Occipital lobe (tissue), 2 donors: Measurements from ENCODE around the gene GP1BA. TPM values are rescaled to one million over a fixed set of nuclear protein-coding genes. Genes with fewer than 3 reads are reported as not detected.
A peak's percentile ranks its signal among the peaks of the same experiment; 100 is the strongest.
"Not testable (repeated sequence)": the region's sequence is repeated elsewhere in the genome, so short reads cannot be mapped to it uniquely, and the experiment has no call there.

Experiments used
- DNase-seq: peaks from one replicate; lab custom pipeline; 2025; lab: John Stamatoyannopoulos, UW
- total RNA-seq: library from RNA; depleted of rRNA; stranded (reverse); fragments of >200 nt; gene quantifications from one replicate; pipeline ENCODE4 v1.2.3, GENCODE V29; 2014

The GP1BA gene
- total RNA-seq, 1 donor from 2014 or later = not detected

DNA sequence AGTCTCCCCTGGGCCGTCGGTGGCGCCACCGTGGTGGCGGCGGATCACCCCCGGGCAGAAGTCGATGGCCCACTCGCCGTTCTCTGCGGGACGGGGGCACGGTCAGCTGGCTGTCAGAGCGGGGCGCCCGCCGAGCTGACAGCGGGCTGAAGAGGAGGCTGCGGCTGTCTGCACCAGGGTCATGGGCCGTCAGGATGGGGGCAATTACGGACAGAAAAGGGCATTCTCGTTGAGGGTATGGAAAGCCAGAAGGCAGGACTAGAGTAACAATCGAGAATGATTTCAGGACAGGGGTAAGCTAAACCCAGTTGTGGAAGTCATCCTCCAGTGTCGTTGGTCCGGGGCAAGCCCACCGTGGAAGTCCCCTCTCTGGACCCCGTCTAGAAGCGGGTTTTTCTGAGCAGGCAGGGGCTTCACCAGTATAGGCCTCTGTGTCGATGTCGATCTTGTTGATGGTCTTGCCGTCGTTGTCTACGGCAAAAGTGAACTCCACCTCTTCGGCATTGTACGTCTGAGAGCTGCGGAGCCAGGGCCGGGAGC, 30.9 kb upstream of the GP1BA start:
- no peak for DNase-seq

DNA sequence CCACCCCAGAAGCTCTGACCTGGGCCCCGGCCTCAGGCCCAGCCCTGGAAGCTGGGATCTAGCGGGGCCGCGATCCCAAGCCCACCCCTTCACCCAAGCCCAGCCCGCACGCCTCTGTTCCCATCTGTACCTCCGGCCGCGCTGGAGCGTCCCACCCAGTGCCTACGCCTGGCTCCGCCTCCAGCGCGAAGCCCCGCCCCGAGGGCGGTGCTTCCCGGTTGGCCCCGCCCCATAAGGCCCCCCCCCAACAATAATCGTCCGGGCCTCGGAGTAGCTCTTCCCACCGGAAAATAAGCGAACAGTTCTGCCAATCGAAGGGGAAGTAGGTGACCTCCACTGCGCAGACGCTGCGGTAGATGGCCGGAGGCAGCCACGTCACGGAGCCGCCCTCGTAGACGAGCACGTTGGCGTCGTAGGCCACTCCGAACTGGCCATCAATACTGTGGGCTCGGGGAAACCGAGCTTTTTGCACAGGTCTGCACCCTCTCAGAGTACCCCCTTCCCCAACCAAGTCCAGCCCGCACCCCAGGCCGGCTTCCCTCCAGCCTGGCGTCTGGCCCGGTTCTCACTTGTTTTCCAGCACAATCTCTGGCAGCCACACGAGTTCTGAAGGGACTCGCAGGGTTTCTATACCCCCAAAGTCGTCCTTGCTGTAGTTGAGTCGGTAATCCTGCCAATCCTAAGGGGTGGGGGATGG, 30.3 kb upstream of the GP1BA start:
- no peak for DNase-seq

DNA sequence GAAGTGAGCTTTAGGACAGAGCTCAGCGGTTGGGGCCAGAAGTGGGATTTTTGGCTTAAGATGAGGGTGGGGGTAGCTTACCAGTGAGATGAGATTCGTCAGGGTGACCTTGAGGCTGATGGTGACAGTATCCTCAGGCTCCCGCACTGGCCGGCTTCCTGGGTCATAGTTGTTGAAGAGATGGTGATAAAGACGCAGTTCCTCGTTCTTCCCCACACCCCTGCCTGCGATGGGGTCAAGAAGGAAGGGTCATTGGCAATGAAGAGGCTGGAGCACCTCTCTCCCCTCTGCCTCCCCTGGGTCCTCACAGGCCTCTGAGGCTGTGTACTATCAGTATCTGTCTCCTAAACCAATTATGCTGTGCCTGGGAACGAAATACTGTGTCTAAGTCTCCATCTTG, 29.5 kb upstream of the GP1BA start:
- no peak for DNase-seq

DNA sequence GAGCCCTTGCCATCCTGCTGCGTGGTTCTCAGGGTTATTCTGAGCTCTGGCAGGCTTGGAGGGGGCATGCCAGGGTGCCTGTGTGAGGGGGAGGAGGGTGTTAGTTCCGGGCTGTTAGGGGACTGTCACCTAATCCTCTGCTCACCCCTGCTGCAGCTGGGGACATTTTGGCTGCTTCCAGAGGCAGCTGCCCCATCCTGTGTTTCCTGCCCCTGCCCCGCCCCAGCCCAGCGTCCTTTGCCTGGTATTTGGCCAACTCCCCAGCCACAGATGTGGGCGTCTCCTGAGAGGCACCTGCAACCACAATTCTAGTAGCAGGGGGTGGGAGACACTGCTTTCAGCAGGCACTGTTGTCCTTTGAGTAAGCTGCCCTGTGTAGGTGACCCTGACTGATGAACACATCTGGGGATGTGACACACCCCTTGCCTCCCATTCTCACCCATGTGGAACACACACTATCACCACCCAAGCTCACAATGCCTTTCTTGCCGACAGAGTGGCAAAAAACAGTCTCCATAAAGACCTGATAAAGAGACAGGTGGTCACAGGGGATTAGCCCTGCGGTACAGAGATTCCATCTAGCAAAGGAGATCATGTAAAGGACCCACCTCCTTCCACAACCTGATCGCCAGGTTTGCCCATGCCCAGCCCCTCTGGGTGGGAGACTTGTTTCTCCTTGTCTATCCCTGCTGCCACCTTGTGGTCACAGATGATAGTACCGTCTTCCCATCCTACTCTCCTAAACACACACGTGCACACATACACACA, 28.8 kb upstream of the GP1BA start, which contains the start of gene CHRNE:
CHRNE (minus strand) TSS at position 48 of the 768 bp plus-strand sequence; CDS start at position 13, 35 bp downstream.
- DNase-seq = peak; percentile 17

DNA sequence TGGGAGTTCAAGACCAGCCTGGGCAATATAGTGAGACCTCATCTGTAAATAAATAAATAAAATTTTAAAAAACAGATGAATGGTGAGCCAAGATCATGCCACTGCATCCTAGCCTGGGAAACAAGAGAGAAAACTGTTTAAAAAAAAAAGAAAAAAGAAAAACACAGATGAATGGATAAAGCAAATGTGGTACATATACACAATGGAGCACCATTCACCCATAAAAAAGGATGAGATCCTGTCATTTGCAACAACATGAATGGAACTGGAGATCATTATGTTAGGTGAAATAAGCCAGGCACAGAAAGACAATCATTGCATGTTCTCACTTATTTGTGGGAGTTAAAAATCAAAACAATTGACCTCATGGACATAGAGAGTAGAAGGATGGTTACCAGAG, 25.4 kb upstream of the GP1BA start:
- not testable (repeated sequence) for DNase-seq

DNA sequence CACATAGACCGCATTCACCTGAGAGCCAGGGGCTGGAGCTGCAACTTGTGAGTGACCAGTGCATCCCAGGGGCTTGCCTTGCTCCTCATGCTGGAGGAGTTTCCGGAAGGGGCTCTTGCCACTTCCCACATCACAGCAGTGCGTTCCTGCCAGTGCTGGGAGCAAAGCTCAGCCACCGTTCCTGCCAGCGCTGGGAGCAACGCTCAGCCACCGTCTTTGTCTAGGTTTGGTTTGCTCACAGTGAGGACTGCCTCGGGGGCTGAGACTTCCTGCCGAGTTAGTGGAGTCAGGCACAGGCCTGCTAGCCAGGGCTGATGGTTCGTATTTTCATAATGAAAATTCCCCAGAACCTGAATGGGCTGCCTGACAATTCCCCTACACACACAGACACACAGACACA, 23.8 kb upstream of the GP1BA start:
- DNase-seq = no peak

DNA sequence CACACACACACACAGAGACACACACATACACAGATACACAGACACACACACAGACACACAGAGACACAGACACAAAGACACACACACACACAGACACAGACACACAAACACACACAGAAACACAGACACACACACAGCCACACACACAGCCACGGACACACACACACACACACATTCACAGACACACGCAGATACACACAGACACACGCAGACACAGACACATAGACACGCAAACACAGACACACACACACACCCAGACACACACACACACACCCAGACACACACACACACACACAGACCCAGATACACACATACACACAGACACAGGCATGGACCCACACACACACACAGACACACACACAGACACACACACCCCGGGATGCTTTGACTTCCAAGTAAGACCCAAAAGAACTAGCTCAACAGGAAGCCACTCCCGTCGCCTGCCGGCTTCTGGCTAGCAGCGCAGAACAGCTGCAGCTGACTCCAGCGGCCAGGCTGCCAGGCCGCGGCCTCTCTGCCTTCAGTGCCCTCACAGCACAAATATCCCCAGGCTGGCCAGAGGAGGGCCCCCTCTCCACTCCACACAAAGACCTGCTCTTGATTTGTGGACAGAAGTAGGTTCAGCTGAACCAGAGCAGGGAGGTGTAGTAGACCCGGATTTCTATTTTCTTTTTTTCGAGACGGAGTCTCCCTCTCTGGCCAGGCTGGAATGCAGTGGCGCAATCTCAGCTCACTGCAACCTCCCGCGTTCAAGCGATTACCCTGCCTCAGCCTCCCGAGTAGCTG, 23.2 kb upstream of the GP1BA start:
- peak; percentile 79 for DNase-seq

DNA sequence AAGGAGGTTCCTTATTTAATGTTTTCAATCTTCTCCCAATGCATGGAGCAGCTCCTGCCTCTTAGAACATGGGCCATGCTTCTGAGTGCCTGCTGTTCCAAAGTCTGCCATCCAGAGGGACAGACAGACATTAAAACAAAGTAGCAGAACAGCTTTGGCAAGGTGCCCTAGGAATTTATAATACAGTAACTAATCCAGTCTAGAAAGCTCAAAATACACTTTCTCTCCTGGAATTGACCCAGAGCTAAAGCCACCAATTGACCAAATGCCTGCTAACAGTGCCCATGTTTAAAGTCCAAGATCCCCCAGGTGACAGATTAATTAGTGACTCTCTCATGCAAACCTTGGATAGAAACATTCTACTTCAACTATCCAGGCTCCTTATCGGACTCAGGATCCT, 18.1 kb upstream of the GP1BA start:
- no peak for DNase-seq

DNA sequence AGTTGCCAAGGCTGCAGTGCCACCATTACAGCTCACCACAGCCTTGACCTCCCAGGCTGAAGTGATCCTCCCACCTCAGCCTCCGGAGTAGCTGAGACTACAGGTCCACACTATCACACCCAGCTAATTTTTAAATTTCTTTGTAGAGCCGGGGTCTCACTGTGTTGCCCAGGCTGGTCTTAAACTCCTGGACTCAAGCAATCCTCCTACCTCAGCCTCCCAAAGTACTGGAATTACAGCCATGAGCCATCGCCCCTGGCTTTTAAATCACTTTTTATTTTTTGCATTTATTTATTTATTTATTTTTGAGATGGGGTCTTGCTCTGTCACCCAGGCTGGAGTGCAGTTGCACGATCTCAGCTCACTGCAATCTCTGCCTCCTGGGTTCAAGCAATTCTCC, 17.5 kb upstream of the GP1BA start:
- not testable (repeated sequence) for DNase-seq

DNA sequence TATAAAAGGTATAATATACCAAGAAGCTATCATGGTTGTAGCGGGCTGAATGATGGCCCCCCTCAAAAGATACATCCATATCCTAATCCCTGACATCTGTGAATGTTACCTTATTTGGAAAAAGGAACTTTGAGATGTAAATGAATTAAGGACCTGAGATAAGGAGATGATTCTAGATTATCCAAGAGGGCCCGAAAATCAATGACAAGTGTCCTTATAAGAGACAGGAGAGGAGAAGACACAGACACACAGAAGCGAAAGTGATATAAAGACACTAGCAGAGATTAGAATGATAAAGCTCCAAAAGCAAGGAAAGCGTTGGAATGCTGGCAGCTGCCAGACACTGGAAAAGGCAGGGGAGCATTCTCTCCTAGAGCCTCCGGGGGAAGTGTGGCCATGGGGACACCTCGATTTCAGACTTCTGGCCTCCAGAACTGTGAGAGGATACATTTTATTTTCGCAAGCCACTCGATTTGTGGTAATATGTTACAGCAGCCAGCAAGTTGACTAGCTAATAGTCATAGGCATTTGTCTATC, 12.5 kb upstream of the GP1BA start:
- no peak for DNase-seq

DNA sequence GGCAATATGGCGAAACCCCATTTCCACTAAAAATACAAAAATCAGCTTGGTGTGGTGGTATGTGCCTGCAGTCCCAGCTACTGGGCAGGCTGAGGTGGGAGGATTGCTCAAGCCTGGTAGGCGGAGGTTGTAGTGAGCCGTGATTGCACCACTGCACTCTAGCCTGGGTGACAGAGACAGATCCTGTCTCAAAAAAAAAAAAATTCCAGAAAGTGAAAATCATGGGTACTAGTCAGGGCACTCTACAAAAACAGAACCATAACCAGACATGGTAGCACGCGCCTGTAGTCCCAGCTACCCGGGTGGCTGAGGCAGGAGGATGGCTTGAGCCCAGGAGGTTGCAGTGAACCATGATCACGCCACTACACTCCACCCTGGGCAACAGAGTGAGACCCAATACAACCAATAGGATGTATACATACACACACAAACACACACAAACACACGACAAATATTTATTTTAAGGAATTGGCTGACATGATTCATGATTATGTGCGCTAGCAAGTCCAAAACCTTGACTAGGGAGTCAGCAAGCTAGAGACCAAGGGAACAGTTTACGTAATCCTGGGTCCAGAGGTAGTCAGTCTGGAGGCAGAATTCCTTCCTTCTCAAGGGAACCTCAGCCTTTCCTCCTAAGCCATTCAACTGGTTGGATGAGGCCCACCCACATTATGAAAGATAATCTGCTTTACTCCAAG, 11.6 kb upstream of the GP1BA start:
- no peak for DNase-seq

DNA sequence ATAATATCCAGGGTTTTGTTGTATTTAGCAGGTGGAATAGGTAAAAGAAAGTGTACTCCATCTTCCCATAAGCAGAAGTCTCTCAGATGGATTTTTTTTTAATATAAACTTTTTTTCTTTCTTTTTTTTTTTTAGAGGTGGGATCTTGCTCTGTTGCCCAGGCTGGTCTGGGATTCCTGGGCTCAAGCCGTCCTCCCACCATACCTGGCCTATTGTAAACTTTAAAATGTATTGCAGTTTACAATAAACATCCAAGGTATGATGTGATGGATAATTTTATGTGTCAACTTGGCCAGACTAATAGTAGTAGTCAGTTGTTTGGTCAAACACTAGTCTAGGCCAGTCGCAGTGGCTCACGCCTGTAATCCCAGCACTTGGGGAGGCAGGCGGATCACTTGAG, 10.8 kb upstream of the GP1BA start:
- no peak for DNase-seq

DNA sequence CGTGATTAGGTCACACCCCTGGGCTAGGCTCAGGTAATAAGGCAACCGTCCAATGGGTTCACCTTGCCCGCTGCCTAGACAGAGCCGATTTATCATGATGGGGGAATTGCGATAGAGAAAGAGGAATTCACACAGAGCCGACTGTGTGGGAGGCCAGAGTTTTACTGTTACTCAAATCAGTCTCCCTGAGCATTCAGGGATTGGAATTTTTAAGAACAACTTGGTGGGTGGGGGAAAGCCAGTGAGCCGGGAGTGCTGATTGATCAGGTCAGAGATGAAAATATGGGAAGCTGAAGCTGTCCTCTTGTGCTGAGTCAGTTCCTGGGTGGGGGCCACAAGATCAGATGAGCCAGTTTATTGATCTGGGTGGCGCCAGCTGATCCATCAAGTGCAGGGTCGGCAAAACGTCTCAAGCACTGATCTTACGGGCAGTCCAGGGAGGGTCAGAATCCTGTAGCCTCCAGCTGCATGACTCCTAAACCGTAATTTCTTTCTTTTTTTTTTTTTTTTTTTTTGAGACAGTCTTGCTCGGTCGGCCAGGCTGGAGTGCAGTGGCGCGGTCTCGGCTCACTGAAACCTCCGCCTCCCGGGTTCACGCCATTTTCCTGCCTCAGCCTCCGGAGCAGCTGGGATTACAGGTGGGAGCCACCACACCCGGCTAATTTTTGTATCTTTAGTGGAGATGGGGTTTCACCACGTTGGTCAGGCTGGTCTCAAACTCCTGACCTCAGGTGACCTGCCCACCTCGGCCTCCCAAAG, 5.3 kb upstream of the GP1BA start:
- DNase-seq = not testable (repeated sequence)

DNA sequence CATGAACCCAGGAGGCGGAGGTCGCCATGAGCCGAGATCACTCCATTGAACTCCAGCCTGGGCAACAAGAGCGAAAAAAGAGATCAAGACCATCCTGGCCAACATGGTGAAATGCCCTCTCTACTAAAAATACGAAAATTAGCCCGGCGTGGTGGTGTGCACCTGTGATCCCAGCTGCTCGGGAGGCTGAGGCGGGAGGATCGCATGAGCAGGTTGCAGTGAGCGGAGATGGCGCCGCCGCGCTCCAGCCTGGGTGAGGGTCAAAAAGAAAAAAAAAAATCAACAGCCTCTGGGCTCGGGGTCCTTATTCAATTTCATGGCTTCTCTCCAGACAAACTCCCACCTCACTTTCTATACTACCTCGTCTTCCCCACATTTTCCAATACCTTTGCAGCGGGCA, 3.2 kb upstream of the GP1BA start:
- DNase-seq = no peak

DNA sequence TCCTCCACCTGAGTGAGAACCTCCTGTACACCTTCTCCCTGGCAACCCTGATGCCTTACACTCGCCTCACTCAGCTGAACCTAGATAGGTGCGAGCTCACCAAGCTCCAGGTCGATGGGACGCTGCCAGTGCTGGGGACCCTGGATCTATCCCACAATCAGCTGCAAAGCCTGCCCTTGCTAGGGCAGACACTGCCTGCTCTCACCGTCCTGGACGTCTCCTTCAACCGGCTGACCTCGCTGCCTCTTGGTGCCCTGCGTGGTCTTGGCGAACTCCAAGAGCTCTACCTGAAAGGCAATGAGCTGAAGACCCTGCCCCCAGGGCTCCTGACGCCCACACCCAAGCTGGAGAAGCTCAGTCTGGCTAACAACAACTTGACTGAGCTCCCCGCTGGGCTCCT, 679 bp downstream of the GP1BA start:
- no peak for DNase-seq

DNA sequence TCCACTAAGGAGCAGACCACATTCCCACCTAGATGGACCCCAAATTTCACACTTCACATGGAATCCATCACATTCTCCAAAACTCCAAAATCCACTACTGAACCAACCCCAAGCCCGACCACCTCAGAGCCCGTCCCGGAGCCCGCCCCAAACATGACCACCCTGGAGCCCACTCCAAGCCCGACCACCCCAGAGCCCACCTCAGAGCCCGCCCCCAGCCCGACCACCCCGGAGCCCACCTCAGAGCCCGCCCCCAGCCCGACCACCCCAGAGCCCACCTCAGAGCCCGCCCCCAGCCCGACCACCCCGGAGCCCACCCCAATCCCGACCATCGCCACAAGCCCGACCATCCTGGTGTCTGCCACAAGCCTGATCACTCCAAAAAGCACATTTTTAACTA, 1.6 kb downstream of the GP1BA start:
- no peak for DNase-seq

DNA sequence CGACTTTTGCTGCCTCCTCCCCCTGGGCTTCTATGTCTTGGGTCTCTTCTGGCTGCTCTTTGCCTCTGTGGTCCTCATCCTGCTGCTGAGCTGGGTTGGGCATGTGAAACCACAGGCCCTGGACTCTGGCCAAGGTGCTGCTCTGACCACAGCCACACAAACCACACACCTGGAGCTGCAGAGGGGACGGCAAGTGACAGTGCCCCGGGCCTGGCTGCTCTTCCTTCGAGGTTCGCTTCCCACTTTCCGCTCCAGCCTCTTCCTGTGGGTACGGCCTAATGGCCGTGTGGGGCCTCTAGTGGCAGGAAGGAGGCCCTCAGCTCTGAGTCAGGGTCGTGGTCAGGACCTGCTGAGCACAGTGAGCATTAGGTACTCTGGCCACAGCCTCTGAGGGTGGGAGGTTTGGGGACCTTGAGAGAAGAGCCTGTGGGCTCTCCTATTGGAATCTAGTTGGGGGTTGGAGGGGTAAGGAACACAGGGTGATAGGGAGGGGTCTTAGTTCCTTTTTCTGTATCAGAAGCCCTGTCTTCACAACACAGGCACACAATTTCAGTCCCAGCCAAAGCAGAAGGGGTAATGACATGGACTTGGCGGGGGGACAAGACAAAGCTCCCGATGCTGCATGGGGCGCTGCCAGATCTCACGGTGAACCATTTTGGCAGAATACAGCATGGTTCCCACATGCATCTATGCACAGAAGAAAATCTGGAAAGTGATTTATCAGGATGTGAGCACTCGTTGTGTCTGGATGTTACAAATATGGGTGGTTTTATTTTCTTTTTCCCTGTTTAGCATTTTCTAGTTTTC, 2.3 kb downstream of the GP1BA start:
- no peak for DNase-seq

DNA sequence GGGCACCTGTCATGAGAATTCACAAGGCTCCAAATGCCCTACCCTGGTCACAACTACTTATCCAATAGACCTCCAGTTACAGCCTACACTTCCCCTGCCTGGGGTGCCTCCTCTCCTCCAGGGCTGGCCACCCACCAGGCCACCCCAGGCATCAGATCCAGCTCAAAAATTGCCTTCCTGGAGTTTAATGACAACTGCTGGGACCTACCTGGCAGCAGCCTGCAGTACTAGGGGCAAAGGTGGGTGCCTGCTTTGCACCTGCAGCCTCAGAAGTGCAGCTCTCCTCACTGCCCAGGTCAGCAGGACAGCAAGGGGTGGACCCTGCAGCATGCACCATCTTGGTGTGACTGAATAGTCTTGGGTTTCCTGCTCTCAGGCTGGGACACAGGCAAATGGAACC, 3.6 kb downstream of the GP1BA start:
- DNase-seq = no peak

DNA sequence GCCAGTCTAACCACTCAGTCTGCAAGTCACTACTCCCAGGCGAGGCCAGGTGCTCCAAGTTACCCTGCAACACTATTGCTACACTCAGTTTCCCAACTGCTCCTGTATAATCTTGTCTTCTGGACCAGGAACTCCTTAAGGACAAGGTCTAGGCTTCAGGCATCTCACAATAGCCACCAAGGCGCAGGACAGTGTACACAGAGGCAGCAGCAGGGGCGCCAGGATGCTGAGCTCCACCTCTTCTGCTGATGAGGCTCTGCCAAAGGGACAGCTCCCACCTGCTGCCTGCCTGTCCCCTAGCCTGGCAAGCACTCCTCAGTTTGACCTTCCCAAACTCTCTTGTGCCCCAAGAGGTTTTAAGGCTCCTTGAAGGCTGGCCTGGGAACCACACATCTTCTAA, 4.4 kb downstream of the GP1BA start:
- no peak for DNase-seq
